ENCODE results near the gene MED25. TPM values are rescaled to one million over a fixed set of nuclear protein-coding genes. Genes with fewer than 3 reads are reported as not detected.

Gene MED25
- total RNA-seq (2021), result 93.0 and 111 TPM in 2 replicates
- percentile 55 among the genes with signal in this experiment for Bru-seq, nascent RNA
- BruChase-seq, experiment 1, labeled RNA remaining after a 2-hour chase, result percentile 73 among the genes with signal in this experiment
- BruChase-seq, experiment 2, labeled RNA remaining after a 6-hour chase, result percentile 71 among the genes with signal in this experiment
- long read RNA-seq, transcript MED25-201 (18 exons, 2,332 nt), result major isoform, 35 of 123 reads
- long read RNA-seq, partial matches to known transcripts, result 70 of 123 reads
- long read RNA-seq, other reads (novel, unspliced or antisense), result 18 of 123 reads

DNA sequence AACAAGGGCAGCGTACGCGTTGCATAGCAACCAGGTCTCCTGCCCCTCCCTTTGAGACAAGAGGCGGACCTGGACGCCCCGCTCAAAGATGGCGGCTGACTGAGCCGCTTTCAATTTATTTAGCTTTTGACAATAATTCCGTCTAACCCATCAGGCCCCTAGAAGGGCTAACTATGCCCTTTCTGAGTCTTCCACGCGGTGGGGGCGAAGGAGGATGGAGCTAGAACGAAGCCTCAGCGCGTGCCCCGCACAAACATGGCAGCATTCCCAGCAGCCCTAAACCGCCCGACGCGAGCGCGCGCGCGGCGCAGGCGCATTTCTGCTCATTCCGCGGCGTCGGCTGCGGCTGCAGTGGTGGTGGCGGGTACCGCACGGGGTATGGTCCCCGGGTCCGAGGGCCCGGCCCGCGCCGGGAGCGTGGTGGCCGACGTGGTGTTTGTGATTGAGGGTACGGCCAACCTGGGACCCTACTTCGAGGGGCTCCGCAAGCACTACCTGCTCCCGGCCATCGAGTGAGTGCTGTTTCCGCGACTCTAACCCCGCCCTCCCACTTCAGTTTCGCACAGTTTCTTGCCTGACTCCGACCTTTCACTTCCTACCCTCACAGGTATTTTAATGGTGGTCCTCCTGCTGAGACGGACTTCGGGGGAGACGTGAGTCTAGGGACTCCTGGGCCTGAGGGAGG lies at the start of gene MED25:
Gene MED25, plus strand, starts transcription at position 326 of the 685 bp plus-strand sequence. Its CDS starts 53 bp downstream, at position 379.
- H3K36me3 ChIP-seq (ENCODE audit: insufficient read depth, low read length, poor library complexity, severe bottlenecking), result peaks cover 10% of the 10 kb centered on the region
- ChIA-PET POLR2A (ENCODE audit: low non-redundant PET) (interaction anchor here (0.7 kb wide), 1 partner anchor 324 kb away, joined by 3 read pairs; no protein-coding TSS in a partner anchor), CTCF (interaction anchor here (0.6 kb wide), 1 partner anchor 158 kb away, joined by 3 read pairs; no protein-coding TSS in a partner anchor)
- peak within 1 kb of the TSS; percentile 93 for H3K27ac ChIP-seq (ENCODE audit: low read depth, low read length, poor library complexity, severe bottlenecking)
- peaks cover 12% of the 10 kb centered on the region for H3K4me1 ChIP-seq (ENCODE audit: insufficient read depth, low read length, poor library complexity, severe bottlenecking)
- no peaks in the 10 kb centered on the region for H3K9me3 ChIP-seq (ENCODE audit: low read depth, low read length, poor library complexity, severe bottlenecking)
- H3K27me3 ChIP-seq (replicated peaks; ENCODE audit: insufficient read depth, low read depth, low read length, poor library complexity), result no peaks in the 10 kb centered on the region
- intact Hi-C loops (cut with micrococcal nuclease; ENCODE audit: unreplicated experiment), result no loop called here
- H3K4me3 ChIP-seq (ENCODE audit: low read depth, low read length, poor library complexity, severe bottlenecking), result peak within 1 kb of the TSS; percentile 88
- TF ChIP-seq EZH2 (IDR thresholded peaks at IDR 0.05; ENCODE audit: borderline replicate concordance, low read depth, low read length, poor library complexity, severe bottlenecking) (no peak), CTCF (conservative IDR thresholded peaks at IDR 0.05; ENCODE audit: low read depth, low read length) (0 out of 2 replicates have a peak, but pooled peaks have one; percentile 10)
- BruUV-seq (replicated peaks), result no TSS peak
- DNase-seq (ENCODE audit: low spot score), result peak; percentile 91

GRCh38 chr19:49770529-49770928 lies 47.6 kb upstream of the MED25 start:
- DNase-seq (ENCODE audit: low spot score), result no peak
- Histone ChIP-seq H3K9me3 (ENCODE audit: low read depth, low read length, poor library complexity, severe bottlenecking) (no peaks in the 10 kb centered on the region), H3K4me3 (ENCODE audit: low read depth, low read length, poor library complexity, severe bottlenecking) (no peak overlapping the region), H3K36me3 (ENCODE audit: insufficient read depth, low read length, poor library complexity, severe bottlenecking) (no peaks in the 10 kb centered on the region), H3K4me1 (ENCODE audit: insufficient read depth, low read length, poor library complexity, severe bottlenecking) (peaks cover 12% of the 10 kb centered on the region), H3K27me3 (replicated peaks; ENCODE audit: insufficient read depth, low read depth, low read length, poor library complexity) (no peaks in the 10 kb centered on the region), H3K27ac (ENCODE audit: low read depth, low read length, poor library complexity, severe bottlenecking) (no peak overlapping the region)
- CTCF ChIA-PET, result no interaction called here
- POLR2A ChIA-PET (ENCODE audit: low non-redundant PET), result no interaction called here
- intact Hi-C loops (cut with micrococcal nuclease; ENCODE audit: unreplicated experiment), result no loop called here
- no peak for TF ChIP-seq EZH2 (IDR thresholded peaks at IDR 0.05; ENCODE audit: borderline replicate concordance, low read depth, low read length, poor library complexity, severe bottlenecking)
- no peak for TF ChIP-seq CTCF (conservative IDR thresholded peaks at IDR 0.05; ENCODE audit: low read depth, low read length)
- no TSS peak for BruUV-seq (replicated peaks)

GRCh38 chr19:49771674-49772139 lies 46.4 kb upstream of the MED25 start:
- H3K9me3 ChIP-seq (ENCODE audit: low read depth, low read length, poor library complexity, severe bottlenecking), result no peaks in the 10 kb centered on the region
- H3K4me3 ChIP-seq (ENCODE audit: low read depth, low read length, poor library complexity, severe bottlenecking), result no peak overlapping the region
- no peak overlapping the region for H3K27ac ChIP-seq (ENCODE audit: low read depth, low read length, poor library complexity, severe bottlenecking)
- H3K4me1 ChIP-seq (ENCODE audit: insufficient read depth, low read length, poor library complexity, severe bottlenecking), result peaks cover 6% of the 10 kb centered on the region
- no peak for DNase-seq (ENCODE audit: low spot score)
- intact Hi-C loops (cut with micrococcal nuclease; ENCODE audit: unreplicated experiment), result no loop called here
- no peaks in the 10 kb centered on the region for H3K36me3 ChIP-seq (ENCODE audit: insufficient read depth, low read length, poor library complexity, severe bottlenecking)
- BruUV-seq (replicated peaks), result no TSS peak
- TF ChIP-seq EZH2 (IDR thresholded peaks at IDR 0.05; ENCODE audit: borderline replicate concordance, low read depth, low read length, poor library complexity, severe bottlenecking) (no peak), CTCF (conservative IDR thresholded peaks at IDR 0.05; ENCODE audit: low read depth, low read length) (no peak)
- ChIA-PET POLR2A (ENCODE audit: low non-redundant PET) (no interaction called here), CTCF (no interaction called here)
- no peaks in the 10 kb centered on the region for H3K27me3 ChIP-seq (replicated peaks; ENCODE audit: insufficient read depth, low read depth, low read length, poor library complexity)
